ENCODE results near the gene JAK2.
"Not testable (repeated sequence)": the region's sequence is repeated elsewhere in the genome, so short reads cannot be mapped to it uniquely, and the experiment has no call there.

The JAK2 gene

DNA sequence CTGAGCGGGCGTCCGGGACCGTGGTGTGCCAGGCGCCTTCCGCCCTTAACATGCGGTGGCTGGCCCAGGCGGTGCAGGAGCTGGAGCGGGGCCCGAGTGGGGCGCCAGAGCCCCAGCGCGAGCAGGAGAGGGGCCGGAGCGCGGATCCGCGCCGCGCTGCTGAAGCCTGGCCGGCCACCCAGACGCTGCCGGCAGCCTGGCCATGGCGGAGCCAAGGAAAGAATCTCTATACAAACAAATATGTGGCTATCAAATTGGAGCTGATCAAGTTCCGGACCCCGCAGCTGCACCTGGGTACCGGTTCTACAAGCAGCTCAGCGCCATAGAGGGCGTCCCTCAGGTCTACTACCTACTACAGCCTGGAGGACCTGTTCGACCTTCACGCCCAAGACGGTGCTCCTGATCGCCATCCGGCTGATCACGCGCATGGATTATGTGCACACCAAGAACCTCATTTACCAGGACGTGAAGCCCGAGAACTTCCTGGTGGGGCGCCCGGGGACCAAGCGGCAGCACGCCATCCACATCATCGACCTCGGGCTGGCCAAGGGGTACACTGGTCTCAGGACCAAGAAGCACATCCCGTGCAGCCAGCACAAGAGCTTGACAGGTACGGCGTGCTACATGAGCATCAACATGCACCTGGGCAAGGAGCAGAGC lies 55.8 kb downstream of the JAK2 start:
- DNase-seq (ENCODE audit: insufficient read length, low spot score) (no peak), FAIRE-seq (no peak)

GRCh38 chr9:5041390-5042115 lies 56.5 kb downstream of the JAK2 start:
- DNase-seq (ENCODE audit: insufficient read length, low spot score), result no peak
- no peak for FAIRE-seq

DNA sequence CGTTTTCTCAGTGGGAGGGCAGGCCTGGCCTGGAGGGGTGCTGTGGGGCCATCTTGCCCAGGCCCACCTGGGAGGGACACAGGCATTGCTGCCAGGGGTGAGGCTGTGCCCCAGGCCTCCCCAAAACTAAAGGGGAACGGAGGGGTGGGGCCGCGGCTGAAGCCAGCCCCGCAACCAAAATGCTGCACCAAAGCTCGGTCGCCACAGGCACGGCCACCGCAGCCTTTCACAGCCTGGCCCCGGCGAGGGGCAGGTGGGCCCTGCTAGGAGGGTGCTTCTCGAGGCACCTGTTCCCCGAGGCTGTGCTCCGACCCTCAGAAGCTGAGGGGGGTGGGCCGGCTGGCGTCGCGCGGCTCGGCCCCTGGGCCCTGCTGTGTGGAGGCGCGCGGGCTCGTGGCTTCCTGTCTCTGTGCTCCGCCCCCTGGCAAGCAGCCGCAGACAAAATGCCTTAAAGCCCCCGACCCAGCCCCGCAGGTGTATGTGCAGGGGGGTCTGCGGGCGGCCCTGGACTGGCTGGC lies 57.6 kb downstream of the JAK2 start:
- DNase-seq (ENCODE audit: insufficient read length, low spot score) (no peak), FAIRE-seq (no peak)

GRCh38 chr9:5043381-5043780 lies 58.3 kb downstream of the JAK2 start:
- no peak for FAIRE-seq
- DNase-seq (ENCODE audit: insufficient read length, low spot score), result no peak

DNA sequence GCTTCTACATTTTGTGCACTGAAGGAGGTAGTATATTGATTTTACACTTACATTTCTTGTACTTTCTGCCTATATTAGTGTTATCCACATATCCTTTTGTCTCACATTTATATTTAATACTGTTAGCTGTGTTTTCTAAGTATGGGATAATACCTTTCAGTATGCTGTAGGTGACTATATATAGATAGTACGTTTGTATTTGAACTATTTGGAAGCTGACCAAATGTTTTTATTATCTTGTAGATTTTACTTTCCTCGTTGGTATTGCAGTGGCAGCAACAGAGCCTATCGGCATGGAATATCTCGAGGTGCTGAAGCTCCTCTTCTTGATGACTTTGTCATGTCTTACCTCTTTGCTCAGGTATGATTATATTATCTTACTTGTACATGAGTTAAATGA lies 59.1 kb downstream of the JAK2 start:
- DNase-seq (ENCODE audit: insufficient read length, low spot score), result no peak
- no peak for FAIRE-seq

DNA sequence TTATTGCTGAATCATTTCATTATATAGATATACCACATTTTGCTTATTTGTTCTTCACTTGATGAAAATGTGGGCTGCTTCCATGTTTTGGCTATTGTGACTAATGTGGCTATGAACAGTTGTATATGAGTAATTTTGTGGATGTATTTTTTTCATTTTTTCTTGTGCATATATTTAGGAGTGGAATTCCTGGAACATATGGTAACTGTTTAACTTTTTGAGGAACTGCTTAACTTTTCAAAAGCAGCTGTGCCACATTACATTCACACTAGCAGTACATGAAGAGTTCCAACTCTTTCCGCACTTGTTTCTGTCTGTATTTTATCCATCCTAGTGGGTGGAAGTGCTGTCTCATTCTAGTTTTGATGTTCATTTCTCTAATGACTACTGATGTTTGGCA lies 67.8 kb downstream of the JAK2 start:
- FAIRE-seq (peak; percentile 70), DNase-seq (ENCODE audit: insufficient read length, low spot score) (no peak)

GRCh38 chr9:5062631-5063030 lies 77.6 kb downstream of the JAK2 start:
- no peak for DNase-seq (ENCODE audit: insufficient read length, low spot score)
- FAIRE-seq, result no peak

- FAIRE-seq, result no peak
- no peak for DNase-seq (ENCODE audit: insufficient read length, low spot score)
These were observed 87.8 kb downstream of the JAK2 start for GRCh38 chr9:5072871-5073270.

- no peak for DNase-seq (ENCODE audit: insufficient read length, low spot score)
- FAIRE-seq, result peak; percentile 75
These were observed 88.6 kb downstream of the JAK2 start for GRCh38 chr9:5073701-5074100.

DNA sequence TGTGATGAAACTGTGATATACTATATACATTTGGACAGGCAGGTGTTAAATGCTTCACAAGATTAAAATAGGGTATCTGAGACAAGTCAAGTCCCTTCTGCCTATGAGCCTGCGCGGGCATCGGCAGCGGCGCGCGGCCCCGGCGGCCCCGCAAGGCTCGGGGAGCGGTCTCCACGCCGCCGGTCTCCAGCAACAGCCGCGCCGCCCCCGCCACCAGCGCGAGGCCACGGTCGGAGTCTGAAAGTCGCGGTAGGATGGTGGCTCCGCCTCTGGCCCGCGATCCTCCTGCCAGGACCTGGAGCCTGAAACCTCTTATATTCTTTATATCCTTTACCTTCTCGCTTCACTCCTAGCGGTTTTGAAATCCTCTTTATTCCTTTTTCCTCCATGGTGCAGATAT lies 100.9 kb downstream of the JAK2 start:
- FAIRE-seq (no peak), DNase-seq (ENCODE audit: insufficient read length, low spot score) (no peak)

DNA sequence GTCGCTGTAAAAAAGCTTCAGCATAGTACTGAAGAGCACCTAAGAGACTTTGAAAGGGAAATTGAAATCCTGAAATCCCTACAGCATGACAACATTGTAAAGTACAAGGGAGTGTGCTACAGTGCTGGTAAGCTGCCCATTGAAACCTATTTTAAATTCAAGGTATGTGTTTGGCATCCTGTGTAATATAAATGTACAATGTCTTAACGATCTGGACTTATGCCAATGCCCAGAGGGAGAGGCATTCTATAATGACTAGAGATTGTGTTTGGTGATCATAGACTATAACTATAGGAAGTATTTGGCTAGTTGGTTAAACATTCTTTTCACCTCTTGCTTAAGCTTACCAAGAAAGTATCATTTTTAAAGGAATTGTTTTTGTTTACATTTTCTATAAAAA lies 104.7 kb downstream of the JAK2 start:
- FAIRE-seq (no peak), DNase-seq (ENCODE audit: insufficient read length, low spot score) (no peak)

DNA sequence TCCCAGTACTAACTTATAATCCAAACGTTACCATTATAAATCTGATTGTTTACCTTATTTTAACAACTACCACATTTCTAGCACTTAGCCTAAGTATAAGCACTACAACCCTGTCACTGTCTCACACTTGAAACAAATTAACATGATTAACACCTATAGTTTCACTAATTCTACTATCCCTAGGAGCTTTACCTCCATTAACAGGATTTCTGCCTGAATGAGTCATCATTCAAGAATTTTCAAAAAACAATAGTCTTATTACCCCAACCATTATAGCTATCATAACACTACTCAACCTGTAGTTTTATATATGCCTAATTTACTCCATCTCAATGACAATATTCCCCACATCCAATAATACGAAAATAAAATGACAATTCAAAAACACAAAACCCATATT lies 110.7 kb downstream of the JAK2 start:
- DNase-seq (ENCODE audit: insufficient read length, low spot score), result no peak
- FAIRE-seq, result no peak

- no peak for DNase-seq (ENCODE audit: insufficient read length, low spot score)
- peak; percentile 18 for FAIRE-seq
These were observed 114.4 kb downstream of the JAK2 start for GRCh38 chr9:5099466-5099865.

GRCh38 chr9:5101127-5101526 lies 116.1 kb downstream of the JAK2 start:
- DNase-seq (ENCODE audit: insufficient read length, low spot score); FAIRE-seq: not testable (repeated sequence)

DNA sequence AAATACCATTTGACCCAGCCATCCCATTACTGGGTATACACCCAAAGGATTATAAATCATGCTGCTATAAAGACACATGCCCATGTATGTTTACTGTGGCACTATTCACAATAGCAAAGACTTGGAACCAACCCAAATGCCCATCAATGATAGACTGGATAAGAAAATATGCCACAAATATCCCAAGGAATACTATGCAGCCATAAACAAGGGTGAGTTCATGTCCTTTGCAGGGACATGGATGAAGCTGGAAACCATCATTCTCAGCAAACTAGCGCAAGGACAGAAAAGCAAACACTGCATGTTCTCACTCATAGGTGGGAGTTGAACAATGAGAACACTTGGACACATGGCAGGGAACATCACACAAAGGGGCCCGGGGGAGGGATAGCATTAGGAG lies 121.4 kb downstream of the JAK2 start:
- not testable (repeated sequence) for DNase-seq (ENCODE audit: insufficient read length, low spot score); FAIRE-seq

DNA sequence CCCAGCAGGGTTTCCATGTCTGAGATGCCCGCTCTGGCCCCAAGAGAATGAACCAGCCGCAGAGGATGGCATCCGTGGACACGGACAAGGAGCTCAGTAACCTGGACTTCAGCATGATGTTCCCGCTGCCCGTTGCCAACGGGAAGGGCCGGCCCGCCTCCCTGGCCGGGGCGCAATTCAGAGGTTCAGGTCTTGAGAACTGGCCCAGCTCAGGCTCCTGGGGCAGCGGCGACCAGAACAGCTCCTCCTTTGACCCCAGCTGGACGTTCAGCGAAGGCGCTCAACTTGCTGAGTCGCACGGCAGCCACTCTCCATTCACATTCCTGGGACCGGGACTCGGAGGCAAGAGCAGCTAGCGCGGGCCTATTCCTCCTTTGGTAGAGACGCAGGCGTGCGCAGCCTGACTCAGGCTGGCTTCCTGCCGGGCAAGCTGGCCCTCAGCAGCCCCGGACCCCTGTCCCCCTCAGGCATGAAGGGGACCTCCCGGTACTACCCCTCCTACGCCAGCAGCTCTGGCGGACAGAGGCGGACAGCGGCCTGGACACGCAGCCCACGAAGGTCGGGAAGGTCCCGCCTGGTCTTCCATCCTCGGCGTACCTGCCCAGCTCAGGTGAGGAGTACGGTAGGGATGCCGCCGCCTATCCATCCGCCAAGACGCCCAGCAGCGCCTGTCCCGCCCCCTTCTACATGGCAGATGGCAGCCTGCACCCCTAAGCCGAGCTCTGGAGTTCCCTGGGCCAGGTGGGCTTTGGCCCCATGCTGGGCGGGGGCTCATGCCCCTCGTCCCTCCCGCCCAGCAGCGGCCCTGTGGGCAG lies 126.0 kb downstream of the JAK2 start:
- FAIRE-seq (no peak), DNase-seq (ENCODE audit: insufficient read length, low spot score) (no peak)

- FAIRE-seq (no peak), DNase-seq (ENCODE audit: insufficient read length, low spot score) (no peak)
These were observed 126.6 kb downstream of the JAK2 start for GRCh38 chr9:5111696-5112095.

DNA sequence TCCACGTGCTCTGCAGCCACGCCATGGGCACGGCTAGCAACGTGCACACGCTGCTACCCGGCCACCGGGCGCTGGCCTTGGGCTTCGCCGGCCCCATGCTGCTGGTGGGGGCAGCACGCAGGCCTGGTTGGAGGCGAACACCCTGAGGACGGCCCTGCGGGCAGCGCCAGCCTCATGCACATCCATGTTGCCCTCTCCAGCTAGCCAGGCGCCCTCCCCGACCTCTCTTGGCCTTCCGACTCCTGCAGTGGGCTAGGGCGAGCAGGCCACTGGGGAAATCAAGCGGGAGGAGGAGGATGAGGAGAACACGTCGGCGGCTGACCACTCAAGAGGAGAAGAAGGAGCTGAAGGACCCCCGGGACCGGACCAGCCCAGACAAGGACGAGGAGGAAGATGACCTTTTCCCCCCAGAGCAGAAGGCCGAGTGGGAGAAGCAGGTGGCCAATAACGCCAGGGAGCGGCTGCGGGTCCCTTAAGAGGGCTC lies 127.1 kb downstream of the JAK2 start:
- DNase-seq (ENCODE audit: insufficient read length, low spot score), result no peak
- FAIRE-seq, result no peak

- no peak for FAIRE-seq
These were observed 127.6 kb downstream of the JAK2 start for GRCh38 chr9:5112646-5113045.

DNA sequence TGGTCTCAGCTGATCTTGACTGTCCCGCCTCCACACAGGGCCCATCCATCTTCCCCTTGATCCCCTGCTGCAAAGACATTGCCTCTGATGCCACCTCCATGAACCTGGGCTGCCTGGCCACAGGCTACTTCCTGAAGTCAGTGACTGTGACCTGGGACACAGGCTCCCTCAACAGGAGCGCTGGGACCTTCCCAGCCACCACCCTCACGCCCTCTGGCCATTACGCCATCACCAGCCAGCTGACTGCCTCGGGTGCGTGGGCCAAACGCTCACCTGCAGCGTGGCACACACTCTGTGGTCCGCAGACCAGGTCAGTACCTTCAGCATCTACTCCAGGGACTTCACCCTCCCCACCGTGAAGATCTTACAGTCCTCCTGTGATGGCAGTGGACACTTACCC lies 128.5 kb downstream of the JAK2 start:
- no peak for FAIRE-seq
- DNase-seq (ENCODE audit: insufficient read length, low spot score), result no peak

More at GRCh38 chr9:5112646-5113045, 127.6 kb downstream of the JAK2 start:
- DNase-seq (ENCODE audit: insufficient read length, low spot score), result no peak

Measured in GM19239 (cell line).